A172 (cell line): ENCODE measurements around the gene CD274. TPM values are rescaled to one million over a fixed set of nuclear protein-coding genes. Genes with fewer than 3 reads are reported as not detected.
"Not testable (repeated sequence)": the region's sequence is repeated elsewhere in the genome, so short reads cannot be mapped to it uniquely, and the experiment has no call there.

ENCODE experiments used
- DNase-seq: peaks from one replicate; pipeline ENCODE4 v3.0.0-alpha.2; 2015; ENCODE audit warnings: low spot score
- total RNA-seq: library from RNA; depleted of rRNA; stranded (reverse); fragments of >200 nt; shearing (Covaris generic); gene quantifications from 2 replicates; pipeline ENCODE4 v1.2.3, GENCODE V29; 2014; rRNA removed

The CD274 gene
- total RNA-seq, result 1.4 and 2.2 TPM in 2 replicates

DNA sequence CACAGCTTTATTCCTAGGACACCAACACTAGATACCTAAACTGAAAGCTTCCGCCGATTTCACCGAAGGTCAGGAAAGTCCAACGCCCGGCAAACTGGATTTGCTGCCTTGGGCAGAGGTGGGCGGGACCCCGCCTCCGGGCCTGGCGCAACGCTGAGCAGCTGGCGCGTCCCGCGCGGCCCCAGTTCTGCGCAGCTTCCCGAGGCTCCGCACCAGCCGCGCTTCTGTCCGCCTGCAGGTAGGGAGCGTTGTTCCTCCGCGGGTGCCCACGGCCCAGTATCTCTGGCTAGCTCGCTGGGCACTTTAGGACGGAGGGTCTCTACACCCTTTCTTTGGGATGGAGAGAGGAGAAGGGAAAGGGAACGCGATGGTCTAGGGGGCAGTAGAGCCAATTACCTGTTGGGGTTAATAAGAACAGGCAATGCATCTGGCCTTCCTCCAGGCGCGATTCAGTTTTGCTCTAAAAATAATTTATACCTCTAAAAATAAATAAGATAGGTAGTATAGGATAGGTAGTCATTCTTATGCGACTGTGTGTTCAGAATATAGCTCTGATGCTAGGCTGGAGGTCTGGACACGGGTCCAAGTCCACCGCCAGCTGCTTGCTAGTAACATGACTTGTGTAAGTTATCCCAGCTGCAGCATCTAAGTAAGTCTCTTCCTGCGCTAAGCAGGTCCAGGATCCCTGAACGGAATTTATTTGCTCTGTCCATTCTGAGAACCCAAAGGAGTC lies at the start of gene CD274:
CD274 (plus strand) TSS at position 184 of the 733 bp plus-strand sequence. CDS start 5,572 bp downstream, outside the sequence.
- peak; percentile 72 for DNase-seq

- no peak for DNase-seq
Measured at GRCh38 chr9:5402217-5402616, 48.1 kb upstream of the CD274 start.

DNA sequence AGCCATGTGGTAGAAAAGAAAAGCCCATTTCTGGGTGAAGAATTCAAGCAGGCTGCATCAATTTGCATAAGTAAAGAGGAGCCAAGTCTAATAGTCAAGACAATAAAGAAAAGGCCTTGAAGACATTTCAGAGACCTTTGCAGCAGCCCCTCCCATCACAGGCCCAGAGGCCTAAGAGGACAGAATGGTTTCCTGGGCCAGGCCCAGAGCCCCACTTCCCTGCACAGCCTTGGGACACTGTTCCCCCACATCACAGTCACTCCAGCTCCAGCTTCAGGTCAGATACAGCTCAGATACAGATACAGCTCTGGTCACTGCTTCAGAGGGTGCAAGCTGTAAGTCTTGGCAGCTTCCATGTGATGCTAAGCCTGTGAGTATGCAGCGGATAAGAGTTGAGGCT lies 41.7 kb upstream of the CD274 start:
- DNase-seq, result no peak

DNA sequence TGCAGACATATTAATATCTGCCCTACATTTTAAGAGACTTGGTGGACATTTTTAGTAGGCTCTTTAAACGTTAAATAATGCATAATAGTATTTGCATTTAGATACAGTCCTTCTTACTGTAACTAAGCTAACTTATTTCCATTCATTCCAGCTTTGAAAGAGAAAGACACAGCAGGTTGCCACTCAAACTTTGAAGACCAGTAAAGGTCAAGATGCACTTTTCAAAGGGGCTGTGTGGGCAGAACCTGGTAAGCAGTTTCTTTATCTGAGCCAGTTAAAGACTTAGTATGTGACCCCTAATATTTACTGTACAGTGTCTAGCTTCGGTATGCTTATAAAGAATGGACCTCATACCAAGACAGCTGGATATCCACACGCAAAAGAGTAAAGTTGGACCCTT lies 33.4 kb upstream of the CD274 start:
- DNase-seq, result no peak

GRCh38 chr9:5418481-5418880 lies 31.9 kb upstream of the CD274 start:
- DNase-seq, result no peak

GRCh38 chr9:5419987-5420386 lies 30.4 kb upstream of the CD274 start:
- no peak for DNase-seq

DNA sequence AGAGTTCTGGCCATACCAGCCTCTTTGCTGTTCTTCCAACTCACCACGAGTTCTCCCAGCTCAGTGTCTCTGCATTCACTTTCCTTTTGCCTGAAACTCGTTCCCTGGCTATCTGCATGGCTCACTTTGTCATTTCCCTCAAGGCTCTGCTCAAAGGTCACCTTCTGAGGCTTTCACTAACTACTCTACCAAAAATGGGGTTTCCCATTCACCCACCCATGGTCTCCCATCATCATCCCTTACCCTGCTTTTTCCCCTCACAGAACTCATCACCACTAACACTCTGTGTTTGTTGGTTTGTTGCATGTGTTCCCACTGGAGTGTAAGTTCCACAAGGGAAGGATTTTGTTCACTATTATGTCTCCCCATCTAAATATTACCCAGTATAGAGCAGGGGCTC lies 29.2 kb upstream of the CD274 start:
- no peak for DNase-seq

DNA sequence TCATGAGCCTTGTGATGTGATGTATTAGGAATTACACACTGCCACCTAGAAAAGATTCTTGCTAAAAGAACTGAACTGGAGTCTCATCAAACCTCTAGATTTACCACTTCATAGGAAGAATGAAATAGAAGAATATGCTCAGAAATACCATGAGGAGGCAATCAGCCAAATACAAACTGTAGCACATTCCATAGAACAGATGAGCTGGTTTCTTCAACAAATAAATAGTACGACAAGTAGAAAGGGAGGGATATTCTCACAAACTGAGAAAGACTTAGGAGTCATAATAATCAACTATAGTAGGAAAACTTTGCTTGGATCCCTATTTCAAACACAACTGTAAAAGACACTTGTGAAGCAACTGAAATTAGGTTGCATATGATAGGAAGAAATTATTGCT lies 28.1 kb upstream of the CD274 start:
- no peak for DNase-seq

- DNase-seq, result peak; percentile 35
Measured at GRCh38 chr9:5425006-5425628, 25.2 kb upstream of the CD274 start.

GRCh38 chr9:5427005-5427404 lies 23.3 kb upstream of the CD274 start:
- no peak for DNase-seq

DNA sequence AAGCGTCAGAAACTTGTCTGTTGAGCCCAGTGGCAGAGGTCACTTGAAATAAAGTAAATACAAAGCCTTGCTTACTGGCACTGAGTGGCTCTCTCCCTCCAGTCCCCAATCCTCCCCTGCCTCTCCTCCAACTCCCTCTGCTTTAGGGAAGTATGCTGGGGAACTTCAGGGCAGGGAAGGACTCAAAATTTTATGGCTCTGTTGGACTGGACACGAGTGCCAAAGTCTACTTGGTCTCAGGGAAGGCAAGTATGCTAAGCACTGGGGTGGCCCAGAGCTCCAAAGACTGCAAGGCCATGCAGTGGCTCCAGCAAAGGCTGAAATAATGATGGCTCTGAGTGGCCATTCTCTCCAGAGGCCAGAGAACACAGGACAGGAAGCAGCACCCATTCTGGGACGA lies 22.2 kb upstream of the CD274 start:
- DNase-seq, result no peak

- DNase-seq, result no peak
Measured at GRCh38 chr9:5428794-5429528, 21.4 kb upstream of the CD274 start.

DNA sequence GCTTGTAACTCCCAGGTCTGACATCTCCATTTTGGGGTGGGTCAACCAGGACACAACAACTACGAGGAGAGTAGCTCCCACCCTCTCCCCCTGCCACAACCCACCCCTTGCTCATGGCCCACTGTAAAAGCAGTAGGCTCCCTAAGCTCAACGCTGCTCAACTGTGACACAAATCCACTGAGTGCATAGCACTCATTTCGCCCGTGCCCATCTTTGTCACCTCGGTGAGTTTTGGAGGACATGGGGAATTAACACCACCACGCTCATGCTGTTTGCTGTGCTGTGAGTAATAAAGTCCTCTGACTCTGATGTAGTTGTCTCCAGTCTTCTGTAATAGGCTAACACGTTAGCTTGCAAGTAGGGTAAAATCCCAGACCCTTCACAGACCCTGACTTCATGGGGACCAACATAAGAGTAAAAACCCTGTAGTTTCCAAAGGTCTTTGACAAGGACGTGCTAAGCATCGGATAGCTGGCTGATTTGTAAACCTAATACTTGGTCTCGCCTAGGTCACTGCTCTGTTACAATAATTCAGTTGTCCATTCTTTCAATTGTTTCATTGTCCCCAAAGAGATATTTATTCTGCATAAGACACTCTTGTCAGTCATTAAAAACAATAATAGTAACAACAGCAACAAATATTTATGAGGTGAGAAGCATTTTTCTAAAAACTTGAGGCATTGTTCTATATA lies 20.3 kb upstream of the CD274 start:
- no peak for DNase-seq

DNA sequence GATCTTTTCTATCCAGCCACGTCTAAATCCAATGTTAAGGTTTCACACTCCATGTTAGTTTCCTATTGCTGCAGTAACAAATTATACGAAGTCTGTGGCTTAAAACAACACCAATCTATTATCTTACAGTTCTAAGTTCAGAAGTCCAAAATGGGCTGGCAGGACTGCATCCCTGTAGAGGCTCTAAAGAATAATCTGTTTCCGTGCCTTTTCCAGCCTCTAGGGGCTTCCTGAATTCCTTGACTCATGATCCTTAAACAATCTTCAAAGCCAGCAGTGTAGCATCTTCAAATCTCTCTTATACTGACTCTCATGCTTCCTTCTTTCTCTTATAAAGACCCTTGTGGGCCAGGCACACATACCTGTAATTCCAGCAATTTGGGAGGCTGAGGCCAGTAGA lies 19.4 kb upstream of the CD274 start:
- DNase-seq, result no peak

DNA sequence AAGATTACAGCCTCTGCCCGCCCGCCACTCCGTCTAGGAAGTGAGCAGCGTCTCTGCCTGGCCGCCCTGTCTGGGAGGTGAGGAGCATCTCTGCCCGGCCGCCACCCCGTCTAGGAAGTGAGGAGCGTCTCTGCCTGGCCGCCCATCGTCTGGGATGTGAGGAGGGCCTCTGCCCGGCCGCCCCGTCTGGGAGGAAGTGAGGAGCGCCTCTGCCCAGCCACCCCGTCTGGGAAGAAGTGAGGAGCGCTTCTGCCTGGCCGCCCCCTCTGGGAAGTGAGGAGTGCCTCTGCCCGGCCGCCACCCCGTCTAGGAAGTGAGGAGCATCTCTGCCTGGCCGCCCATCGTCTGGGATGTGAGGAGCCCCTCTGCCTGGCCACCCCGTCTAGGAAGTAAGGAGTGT lies 17.5 kb upstream of the CD274 start:
- not testable (repeated sequence) for DNase-seq

- not testable (repeated sequence) for DNase-seq
Measured at GRCh38 chr9:5433328-5433727, 17.0 kb upstream of the CD274 start.

DNA sequence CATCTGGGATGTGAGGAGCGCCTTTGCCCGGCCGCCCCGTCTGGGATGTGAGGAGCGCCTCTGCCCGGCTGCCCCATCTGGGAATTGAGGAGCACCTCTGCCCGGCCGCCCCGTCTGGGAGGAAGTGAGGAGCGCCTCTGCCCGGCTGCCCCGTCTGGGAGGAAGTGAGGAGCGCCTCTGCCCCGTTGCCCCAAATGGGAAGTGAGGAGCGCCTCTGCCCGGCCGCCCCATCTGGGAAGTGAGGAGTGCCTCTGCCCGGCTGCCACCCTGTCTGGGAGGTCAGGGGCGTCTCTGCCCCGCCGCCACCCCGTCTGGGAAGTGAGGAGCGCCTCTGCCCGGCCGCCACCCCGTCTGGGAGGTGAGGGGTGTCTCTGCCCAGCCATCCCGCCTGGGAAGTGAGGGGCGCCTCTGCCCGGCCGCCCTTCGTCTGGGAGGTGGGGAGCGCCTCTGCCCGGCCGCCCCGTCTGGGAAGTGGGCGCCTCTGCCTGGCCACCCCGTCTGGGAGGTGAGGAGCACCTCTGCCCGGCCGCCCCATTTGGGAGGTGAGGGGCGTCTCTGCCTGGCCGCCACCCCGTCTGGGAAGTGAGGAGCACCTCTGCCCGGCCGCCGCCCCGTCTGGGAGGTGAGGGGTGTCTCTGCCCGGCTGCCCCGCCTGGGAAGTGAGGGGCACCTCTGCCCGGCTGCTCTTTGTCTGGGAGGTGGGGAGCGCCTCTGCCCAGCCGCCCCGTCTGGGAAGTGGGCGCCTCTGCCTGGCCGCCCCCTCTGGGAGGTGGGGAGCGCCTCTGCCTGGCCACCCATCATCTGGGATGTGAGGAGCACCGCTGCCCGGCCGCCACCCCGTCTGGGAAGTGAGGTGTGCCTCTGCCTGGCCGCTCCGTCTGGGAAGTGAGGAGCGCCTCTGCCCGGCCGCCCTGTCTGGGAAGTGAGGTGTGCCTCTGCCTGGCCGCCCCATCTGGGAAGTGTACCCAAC lies 16.2 kb upstream of the CD274 start:
- DNase-seq, result not testable (repeated sequence)

DNA sequence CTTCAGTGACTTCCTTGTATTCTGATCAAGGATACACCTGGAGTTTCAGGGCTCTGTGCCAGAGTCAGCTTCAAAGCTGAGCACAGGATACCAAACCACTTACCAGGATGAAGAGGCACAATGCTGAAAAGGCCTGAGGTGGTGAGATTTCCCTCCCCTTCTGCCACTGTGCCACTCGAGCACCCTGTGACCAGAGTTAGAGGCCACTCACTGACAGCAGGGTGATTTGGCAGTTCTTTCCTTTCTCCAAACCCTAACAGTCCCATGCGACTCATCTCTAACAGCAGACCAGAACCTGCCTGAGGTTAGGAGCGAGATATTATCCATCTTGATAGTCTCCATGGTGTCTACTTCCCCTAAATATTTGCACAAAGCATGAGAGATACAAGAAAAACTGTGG lies 14.4 kb upstream of the CD274 start:
- no peak for DNase-seq

- no peak for DNase-seq
Measured at GRCh38 chr9:5436441-5436840, 13.9 kb upstream of the CD274 start.

GRCh38 chr9:5437254-5438216 lies 12.8 kb upstream of the CD274 start, which contains the start of gene PLGRKT:
PLGRKT (minus strand) TSS chr9:5437925; CDS start chr9:5431977, 5,948 bp downstream.
- DNase-seq, result peak; percentile 89
